ENCODE measurements around the gene TRPV5.

- TF ChIP-seq POLR2A (IDR thresholded peaks at IDR 0.05) (no peak), CTCF (IDR thresholded peaks at IDR 0.05) (no peak)
Observed at GRCh38 chr7:142908921-142909890, 24.3 kb downstream of the TRPV5 start.
